ENCODE measurements around the gene TMEM121B.

DNA sequence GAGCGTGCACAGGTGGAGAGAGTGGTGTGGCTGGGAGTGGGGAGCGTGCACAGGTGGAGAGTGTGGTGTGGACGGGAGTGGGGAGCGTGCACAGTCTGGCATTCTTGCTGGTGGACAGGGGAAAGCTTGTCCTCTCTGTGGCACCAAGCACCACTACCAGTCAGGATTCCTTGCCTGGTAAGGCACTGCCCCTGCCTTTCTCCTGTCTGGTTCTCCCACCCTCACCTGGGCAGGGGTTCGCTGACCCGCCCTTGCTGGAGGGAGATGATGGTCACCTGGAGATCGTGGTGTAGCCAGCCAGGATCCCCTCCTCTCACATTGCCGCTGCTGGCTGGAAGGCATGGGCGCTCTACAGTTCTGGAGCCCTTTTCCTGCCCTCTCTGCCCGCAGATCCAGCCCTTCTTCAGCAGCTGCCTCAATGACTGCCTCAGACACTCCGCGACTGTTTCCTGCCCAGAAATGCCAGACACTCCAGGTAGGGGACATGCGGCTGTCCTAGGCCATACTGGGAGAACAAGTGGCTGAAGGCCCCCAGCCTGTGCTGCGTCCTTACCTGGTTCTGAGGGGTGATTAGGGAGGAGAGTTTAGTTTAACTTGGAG is 16.7 kb downstream of the TMEM121B start:
- no peak for TF ChIP-seq JUNB (IDR thresholded peaks at IDR 0.05; ENCODE audit: unreplicated experiment)
- TF ChIP-seq, protein P1, sequence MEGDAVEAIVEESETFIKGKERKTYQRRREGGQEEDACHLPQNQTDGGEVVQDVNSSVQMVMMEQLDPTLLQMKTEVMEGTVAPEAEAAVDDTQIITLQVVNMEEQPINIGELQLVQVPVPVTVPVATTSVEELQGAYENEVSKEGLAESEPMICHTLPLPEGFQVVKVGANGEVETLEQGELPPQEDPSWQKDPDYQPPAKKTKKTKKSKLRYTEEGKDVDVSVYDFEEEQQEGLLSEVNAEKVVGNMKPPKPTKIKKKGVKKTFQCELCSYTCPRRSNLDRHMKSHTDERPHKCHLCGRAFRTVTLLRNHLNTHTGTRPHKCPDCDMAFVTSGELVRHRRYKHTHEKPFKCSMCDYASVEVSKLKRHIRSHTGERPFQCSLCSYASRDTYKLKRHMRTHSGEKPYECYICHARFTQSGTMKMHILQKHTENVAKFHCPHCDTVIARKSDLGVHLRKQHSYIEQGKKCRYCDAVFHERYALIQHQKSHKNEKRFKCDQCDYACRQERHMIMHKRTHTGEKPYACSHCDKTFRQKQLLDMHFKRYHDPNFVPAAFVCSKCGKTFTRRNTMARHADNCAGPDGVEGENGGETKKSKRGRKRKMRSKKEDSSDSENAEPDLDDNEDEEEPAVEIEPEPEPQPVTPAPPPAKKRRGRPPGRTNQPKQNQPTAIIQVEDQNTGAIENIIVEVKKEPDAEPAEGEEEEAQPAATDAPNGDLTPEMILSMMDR (conservative IDR thresholded peaks at IDR 0.05; ENCODE audit: low read depth in 2 of 2), result no peak
- no peak for TF ChIP-seq EZH2phosphoT487 (IDR thresholded peaks at IDR 0.05; ENCODE audit: unreplicated experiment)
- TF ChIP-seq EZH2 (IDR thresholded peaks at IDR 0.05; ENCODE audit: low read depth, unreplicated experiment), result no peak
- no peak for TF ChIP-seq POLR2AphosphoS5 (IDR thresholded peaks at IDR 0.05; ENCODE audit: low read depth)
- TF ChIP-seq ZNF114 (CRISPR knock-in tag; IDR thresholded peaks at IDR 0.05), result no peak
- TF ChIP-seq, protein P2, sequence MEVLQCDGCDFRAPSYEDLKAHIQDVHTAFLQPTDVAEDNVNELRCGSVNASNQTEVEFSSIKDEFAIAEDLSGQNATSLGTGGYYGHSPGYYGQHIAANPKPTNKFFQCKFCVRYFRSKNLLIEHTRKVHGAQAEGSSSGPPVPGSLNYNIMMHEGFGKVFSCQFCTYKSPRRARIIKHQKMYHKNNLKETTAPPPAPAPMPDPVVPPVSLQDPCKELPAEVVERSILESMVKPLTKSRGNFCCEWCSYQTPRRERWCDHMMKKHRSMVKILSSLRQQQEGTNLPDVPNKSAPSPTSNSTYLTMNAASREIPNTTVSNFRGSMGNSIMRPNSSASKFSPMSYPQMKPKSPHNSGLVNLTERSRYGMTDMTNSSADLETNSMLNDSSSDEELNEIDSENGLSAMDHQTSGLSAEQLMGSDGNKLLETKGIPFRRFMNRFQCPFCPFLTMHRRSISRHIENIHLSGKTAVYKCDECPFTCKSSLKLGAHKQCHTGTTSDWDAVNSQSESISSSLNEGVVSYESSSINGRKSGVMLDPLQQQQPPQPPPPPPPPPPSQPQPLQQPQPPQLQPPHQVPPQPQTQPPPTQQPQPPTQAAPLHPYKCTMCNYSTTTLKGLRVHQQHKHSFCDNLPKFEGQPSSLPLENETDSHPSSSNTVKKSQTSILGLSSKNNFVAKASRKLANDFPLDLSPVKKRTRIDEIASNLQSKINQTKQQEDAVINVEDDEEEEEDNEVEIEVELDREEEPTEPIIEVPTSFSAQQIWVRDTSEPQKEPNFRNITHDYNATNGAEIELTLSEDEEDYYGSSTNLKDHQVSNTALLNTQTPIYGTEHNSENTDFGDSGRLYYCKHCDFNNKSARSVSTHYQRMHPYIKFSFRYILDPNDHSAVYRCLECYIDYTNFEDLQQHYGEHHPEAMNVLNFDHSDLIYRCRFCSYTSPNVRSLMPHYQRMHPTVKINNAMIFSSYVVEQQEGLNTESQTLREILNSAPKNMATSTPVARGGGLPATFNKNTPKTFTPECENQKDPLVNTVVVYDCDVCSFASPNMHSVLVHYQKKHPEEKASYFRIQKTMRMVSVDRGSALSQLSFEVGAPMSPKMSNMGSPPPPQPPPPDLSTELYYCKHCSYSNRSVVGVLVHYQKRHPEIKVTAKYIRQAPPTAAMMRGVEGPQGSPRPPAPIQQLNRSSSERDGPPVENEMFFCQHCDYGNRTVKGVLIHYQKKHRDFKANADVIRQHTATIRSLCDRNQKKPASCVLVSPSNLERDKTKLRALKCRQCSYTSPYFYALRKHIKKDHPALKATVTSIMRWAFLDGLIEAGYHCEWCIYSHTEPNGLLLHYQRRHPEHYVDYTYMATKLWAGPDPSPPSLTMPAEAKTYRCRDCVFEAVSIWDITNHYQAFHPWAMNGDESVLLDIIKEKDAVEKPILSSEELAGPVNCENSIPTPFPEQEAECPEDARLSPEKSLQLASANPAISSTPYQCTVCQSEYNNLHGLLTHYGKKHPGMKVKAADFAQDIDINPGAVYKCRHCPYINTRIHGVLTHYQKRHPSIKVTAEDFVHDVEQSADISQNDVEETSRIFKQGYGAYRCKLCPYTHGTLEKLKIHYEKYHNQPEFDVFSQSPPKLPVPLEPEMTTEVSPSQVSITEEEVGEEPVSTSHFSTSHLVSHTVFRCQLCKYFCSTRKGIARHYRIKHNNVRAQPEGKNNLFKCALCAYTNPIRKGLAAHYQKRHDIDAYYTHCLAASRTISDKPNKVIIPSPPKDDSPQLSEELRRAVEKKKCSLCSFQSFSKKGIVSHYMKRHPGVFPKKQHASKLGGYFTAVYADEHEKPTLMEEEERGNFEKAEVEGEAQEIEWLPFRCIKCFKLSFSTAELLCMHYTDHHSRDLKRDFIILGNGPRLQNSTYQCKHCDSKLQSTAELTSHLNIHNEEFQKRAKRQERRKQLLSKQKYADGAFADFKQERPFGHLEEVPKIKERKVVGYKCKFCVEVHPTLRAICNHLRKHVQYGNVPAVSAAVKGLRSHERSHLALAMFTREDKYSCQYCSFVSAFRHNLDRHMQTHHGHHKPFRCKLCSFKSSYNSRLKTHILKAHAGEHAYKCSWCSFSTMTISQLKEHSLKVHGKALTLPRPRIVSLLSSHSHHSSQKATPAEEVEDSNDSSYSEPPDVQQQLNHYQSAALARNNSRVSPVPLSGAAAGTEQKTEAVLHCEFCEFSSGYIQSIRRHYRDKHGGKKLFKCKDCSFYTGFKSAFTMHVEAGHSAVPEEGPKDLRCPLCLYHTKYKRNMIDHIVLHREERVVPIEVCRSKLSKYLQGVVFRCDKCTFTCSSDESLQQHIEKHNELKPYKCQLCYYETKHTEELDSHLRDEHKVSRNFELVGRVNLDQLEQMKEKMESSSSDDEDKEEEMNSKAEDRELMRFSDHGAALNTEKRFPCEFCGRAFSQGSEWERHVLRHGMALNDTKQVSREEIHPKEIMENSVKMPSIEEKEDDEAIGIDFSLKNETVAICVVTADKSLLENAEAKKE (CRISPR knock-in tag; IDR thresholded peaks at IDR 0.05), result no peak

Measured in GM23338 (cell line).